IPS DF 19.7 (cell line): Measurements from ENCODE around the gene PYCARD.

Source experiments
- DNase-seq: peaks from one replicate; pipeline ENCODE4 v3.0.0-alpha.2; 2013; ENCODE audit warnings: low read depth, low spot score

PYCARD gene

GRCh38 chr16:31157136-31157535, 45.4 kb downstream of the PYCARD start:
- DNase-seq = no peak
